ENCODE measurements around the gene DYNC1I1. TPM values are rescaled to one million over a fixed set of nuclear protein-coding genes. Genes with fewer than 3 reads are reported as not detected.

DYNC1I1 gene
- total RNA-seq, 1 donor from 2014 or later = 0.79 TPM

DNA sequence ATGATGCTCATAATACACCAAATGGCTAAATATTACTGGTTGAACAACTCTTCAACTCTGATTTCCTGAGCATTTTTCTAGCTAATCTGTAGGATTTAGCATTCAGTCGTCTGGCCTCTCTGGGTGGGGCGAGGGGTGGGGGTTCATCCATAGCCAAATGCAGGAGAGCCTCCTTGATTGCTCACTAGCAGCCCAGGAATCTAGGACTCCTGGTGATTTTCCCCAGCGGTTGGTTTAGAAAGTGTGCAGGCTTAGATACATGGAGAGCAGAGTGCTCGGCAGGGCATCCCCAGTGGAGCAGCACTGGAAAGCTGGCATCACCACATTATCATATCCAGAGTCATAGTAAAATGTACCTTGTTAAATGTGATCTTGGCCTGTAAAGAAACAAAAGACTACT lies 136.1 kb downstream of the DYNC1I1 start:
- Histone ChIP-seq H3K4me3 (no peak overlapping the region), H3K27me3 (no peaks in the 10 kb centered on the region), H4K20me1 (ENCODE audit: low read depth) (peaks cover 4% of the 10 kb centered on the region), H3K4me2 (no peak overlapping the region), H3K36me3 (no peaks in the 10 kb centered on the region), H3K4me1 (peaks cover 18% of the 10 kb centered on the region), H3K9ac (no peak overlapping the region), H3K9me3 (ENCODE audit: low read depth) (no peaks in the 10 kb centered on the region), H3K79me2 (ENCODE audit: low read depth) (no peaks in the 10 kb centered on the region), H3K27ac (no peak overlapping the region), H3F3A (ENCODE audit: low read depth) (no peaks in the 10 kb centered on the region), H2AFZ (replicated peaks) (no peak overlapping the region)
- Mint-ChIP-seq H3K4me1 (peaks cover 4% of the 10 kb centered on the region), H3K9me3 (no peaks in the 10 kb centered on the region), H3K27ac (no peak overlapping the region), H3K36me3 (no peaks in the 10 kb centered on the region), H3K4me3 (no peak overlapping the region), H3K27me3 (ENCODE audit: insufficient read depth, low read depth) (no peaks in the 10 kb centered on the region)
- TF ChIP-seq CTCF (IDR thresholded peaks at IDR 0.05) (no peak), EZH2phosphoT487 (IDR thresholded peaks at IDR 0.05) (no peak), EZH2 (IDR thresholded peaks at IDR 0.05) (no peak)
- DNase-seq (ENCODE audit: low spot score) = no peak

DNA sequence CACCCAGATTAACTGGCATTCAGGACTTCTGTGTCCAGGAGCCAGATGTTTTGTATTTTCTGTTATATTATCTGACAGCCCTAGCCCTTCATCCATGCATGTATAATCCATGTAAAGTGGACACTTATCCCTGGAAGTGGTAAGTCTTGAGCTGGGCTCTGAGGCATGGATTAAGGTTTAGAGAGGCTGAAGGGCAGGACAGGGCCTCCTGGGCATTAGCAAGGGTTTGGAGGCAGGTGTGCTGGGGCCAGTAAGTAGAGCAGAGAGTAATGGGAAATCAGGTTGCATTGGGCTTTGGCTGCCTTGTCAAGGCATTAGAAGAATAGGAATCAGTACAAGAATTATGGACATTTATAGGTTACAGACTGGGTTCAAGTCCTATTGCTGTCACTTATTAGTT lies 138.0 kb downstream of the DYNC1I1 start:
- no peak overlapping the region for H2AFZ ChIP-seq (replicated peaks)
- H3K4me2 ChIP-seq = no peak overlapping the region
- no peaks in the 10 kb centered on the region for H3K9me3 Mint-ChIP-seq
- no peaks in the 10 kb centered on the region for H3K79me2 ChIP-seq (ENCODE audit: low read depth)
- no peak overlapping the region for H3K27ac Mint-ChIP-seq
- no peaks in the 10 kb centered on the region for H3K36me3 ChIP-seq
- H3K4me1 ChIP-seq = peaks cover 18% of the 10 kb centered on the region
- H3K4me3 Mint-ChIP-seq = no peak overlapping the region
- TF ChIP-seq CTCF (IDR thresholded peaks at IDR 0.05) = no peak
- H3K9ac ChIP-seq = no peak overlapping the region
- no peak overlapping the region for H3K27ac ChIP-seq
- no peaks in the 10 kb centered on the region for H3K9me3 ChIP-seq (ENCODE audit: low read depth)
- no peaks in the 10 kb centered on the region for H3K36me3 Mint-ChIP-seq
- no peaks in the 10 kb centered on the region for H3K27me3 Mint-ChIP-seq (ENCODE audit: insufficient read depth, low read depth)
- H4K20me1 ChIP-seq (ENCODE audit: low read depth) = no peaks in the 10 kb centered on the region
- H3F3A ChIP-seq (ENCODE audit: low read depth) = no peaks in the 10 kb centered on the region
- H3K4me3 ChIP-seq = no peak overlapping the region
- peaks cover 7% of the 10 kb centered on the region for H3K27me3 ChIP-seq
- H3K4me1 Mint-ChIP-seq = peaks cover 4% of the 10 kb centered on the region
- no peak for DNase-seq (ENCODE audit: low spot score)

DNA sequence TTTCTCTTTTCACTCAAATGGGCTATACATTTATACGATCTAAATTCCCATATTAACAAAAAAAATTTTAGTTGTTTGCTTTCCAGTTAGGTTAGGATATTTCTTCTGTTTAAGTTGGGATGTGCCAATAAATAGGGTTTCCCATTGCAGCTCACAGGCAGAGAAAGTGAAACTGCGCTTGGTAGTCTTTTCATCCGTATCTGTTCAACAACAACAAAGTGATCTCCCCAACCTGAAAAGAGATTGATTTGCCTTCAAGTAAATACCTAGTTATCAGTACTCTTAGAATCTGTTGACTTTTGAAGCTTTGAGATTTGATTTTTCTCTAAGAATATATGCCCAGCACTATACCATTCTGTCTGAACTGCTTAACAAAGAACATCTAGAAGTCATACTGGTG lies 143.4 kb downstream of the DYNC1I1 start:
- Histone ChIP-seq H4K20me1 (ENCODE audit: low read depth) (no peaks in the 10 kb centered on the region), H3K4me2 (no peak overlapping the region), H3K4me1 (peaks cover 5% of the 10 kb centered on the region), H3K27me3 (peaks cover 19% of the 10 kb centered on the region), H3F3A (ENCODE audit: low read depth) (no peaks in the 10 kb centered on the region), H3K27ac (no peak overlapping the region), H2AFZ (replicated peaks) (no peak overlapping the region), H3K36me3 (no peaks in the 10 kb centered on the region), H3K79me2 (ENCODE audit: low read depth) (no peaks in the 10 kb centered on the region), H3K9ac (no peak overlapping the region), H3K9me3 (ENCODE audit: low read depth) (no peaks in the 10 kb centered on the region), H3K4me3 (no peak overlapping the region)
- Mint-ChIP-seq H3K27me3 (ENCODE audit: insufficient read depth, low read depth) (peaks cover 3% of the 10 kb centered on the region), H3K4me1 (no peaks in the 10 kb centered on the region), H3K36me3 (no peaks in the 10 kb centered on the region), H3K4me3 (no peak overlapping the region), H3K27ac (no peak overlapping the region), H3K9me3 (no peaks in the 10 kb centered on the region)
- no peak for TF ChIP-seq EZH2phosphoT487 (IDR thresholded peaks at IDR 0.05)
- TF ChIP-seq EZH2 (IDR thresholded peaks at IDR 0.05) = no peak
- TF ChIP-seq CTCF (IDR thresholded peaks at IDR 0.05) = no peak
- no peak for DNase-seq (ENCODE audit: low spot score)
